ENCODE measurements around the gene ANXA2. TPM values are rescaled to one million over a fixed set of nuclear protein-coding genes. Genes with fewer than 3 reads are reported as not detected.
A peak's percentile ranks its signal among the peaks of the same experiment; 100 is the strongest.

The ANXA2 gene
- total RNA-seq, 1 experiment from 2014 or later = 1,038 TPM

DNA sequence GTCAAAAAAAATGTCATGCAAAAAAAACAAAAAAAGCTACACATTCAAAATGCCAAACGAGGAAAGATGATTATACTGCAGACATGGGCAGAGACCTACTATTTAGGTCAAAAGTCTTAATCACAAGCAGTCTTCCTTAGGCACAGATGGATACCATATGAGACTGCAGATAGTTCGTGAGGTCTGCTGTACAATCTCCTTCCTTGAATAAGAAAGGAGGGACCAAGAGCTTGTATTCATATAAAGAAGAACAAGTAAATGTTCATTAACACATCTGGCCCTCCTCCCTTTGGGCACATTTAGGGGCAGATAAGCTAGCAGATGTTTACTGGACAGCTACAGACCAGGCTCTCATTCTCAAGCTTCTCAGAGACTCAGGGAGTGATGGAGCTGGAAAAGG is 45.3 kb downstream of the ANXA2 start:
- peaks cover 89% of the 10 kb centered on the region for H3K36me3 ChIP-seq (ENCODE audit: insufficient read depth, low read length, poor library complexity, severe bottlenecking)
- ChIA-PET POLR2A (ENCODE audit: low non-redundant PET) (no interaction called here), CTCF (no interaction called here)
- no peak for TF ChIP-seq CTCF (conservative IDR thresholded peaks at IDR 0.05; ENCODE audit: low read depth, low read length)
- TF ChIP-seq EZH2 (IDR thresholded peaks at IDR 0.05; ENCODE audit: borderline replicate concordance, low read depth, low read length, poor library complexity, severe bottlenecking) = no peak
- no peaks in the 10 kb centered on the region for H3K9me3 ChIP-seq (ENCODE audit: low read depth, low read length, poor library complexity, severe bottlenecking)
- intact Hi-C loops (cut with micrococcal nuclease; ENCODE audit: unreplicated experiment) = no loop called here
- no peaks in the 10 kb centered on the region for H3K4me1 ChIP-seq (ENCODE audit: insufficient read depth, low read length, poor library complexity, severe bottlenecking)
- no peak for DNase-seq (ENCODE audit: low spot score)
- H3K27ac ChIP-seq (ENCODE audit: low read depth, low read length, poor library complexity, severe bottlenecking) = no peak overlapping the region
- no TSS peak for BruUV-seq (replicated peaks)
- H3K4me3 ChIP-seq (ENCODE audit: low read depth, low read length, poor library complexity, severe bottlenecking) = no peak overlapping the region
- no peaks in the 10 kb centered on the region for H3K27me3 ChIP-seq (replicated peaks; ENCODE audit: insufficient read depth, low read depth, low read length, poor library complexity)

GRCh38 chr15:60351066-60351465 is 46.7 kb downstream of the ANXA2 start:
- BruUV-seq (replicated peaks) = no TSS peak
- Histone ChIP-seq H3K36me3 (ENCODE audit: insufficient read depth, low read length, poor library complexity, severe bottlenecking) (peaks cover 90% of the 10 kb centered on the region), H3K9me3 (ENCODE audit: low read depth, low read length, poor library complexity, severe bottlenecking) (no peaks in the 10 kb centered on the region), H3K27ac (ENCODE audit: low read depth, low read length, poor library complexity, severe bottlenecking) (no peak overlapping the region), H3K27me3 (replicated peaks; ENCODE audit: insufficient read depth, low read depth, low read length, poor library complexity) (no peaks in the 10 kb centered on the region), H3K4me1 (ENCODE audit: insufficient read depth, low read length, poor library complexity, severe bottlenecking) (no peaks in the 10 kb centered on the region), H3K4me3 (ENCODE audit: low read depth, low read length, poor library complexity, severe bottlenecking) (no peak overlapping the region)
- no peak for DNase-seq (ENCODE audit: low spot score)
- intact Hi-C loops (cut with micrococcal nuclease; ENCODE audit: unreplicated experiment) = no loop called here
- TF ChIP-seq CTCF (conservative IDR thresholded peaks at IDR 0.05; ENCODE audit: low read depth, low read length) = no peak
- no peak for TF ChIP-seq EZH2 (IDR thresholded peaks at IDR 0.05; ENCODE audit: borderline replicate concordance, low read depth, low read length, poor library complexity, severe bottlenecking)
- ChIA-PET POLR2A (ENCODE audit: low non-redundant PET) (no interaction called here), CTCF (no interaction called here)

DNA sequence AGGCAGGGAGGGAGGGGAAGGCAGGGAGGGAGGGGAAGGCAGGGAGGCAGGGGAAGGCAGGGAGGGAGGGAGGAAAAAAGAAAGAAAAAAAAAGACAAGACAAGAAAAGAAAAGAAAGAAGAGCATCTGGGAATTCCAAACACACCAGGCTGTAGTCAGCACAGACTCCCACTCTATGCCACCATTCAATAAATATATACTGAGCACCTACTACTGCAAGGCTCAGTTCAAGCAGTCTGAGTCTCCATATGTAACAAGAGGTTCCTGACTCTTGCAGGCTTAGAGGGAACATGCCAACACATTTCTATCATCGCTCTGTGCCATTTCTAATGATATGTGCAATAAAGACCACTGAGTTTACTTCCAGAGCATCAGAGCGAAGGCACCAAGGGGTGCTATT is 47.7 kb downstream of the ANXA2 start:
- TF ChIP-seq EZH2 (IDR thresholded peaks at IDR 0.05; ENCODE audit: borderline replicate concordance, low read depth, low read length, poor library complexity, severe bottlenecking) (no peak), CTCF (conservative IDR thresholded peaks at IDR 0.05; ENCODE audit: low read depth, low read length) (no peak)
- no TSS peak for BruUV-seq (replicated peaks)
- Histone ChIP-seq H3K36me3 (ENCODE audit: insufficient read depth, low read length, poor library complexity, severe bottlenecking) (peaks cover 87% of the 10 kb centered on the region), H3K27ac (ENCODE audit: low read depth, low read length, poor library complexity, severe bottlenecking) (peak overlapping the region; percentile 29), H3K9me3 (ENCODE audit: low read depth, low read length, poor library complexity, severe bottlenecking) (no peaks in the 10 kb centered on the region), H3K27me3 (replicated peaks; ENCODE audit: insufficient read depth, low read depth, low read length, poor library complexity) (no peaks in the 10 kb centered on the region), H3K4me1 (ENCODE audit: insufficient read depth, low read length, poor library complexity, severe bottlenecking) (no peaks in the 10 kb centered on the region), H3K4me3 (ENCODE audit: low read depth, low read length, poor library complexity, severe bottlenecking) (no peak overlapping the region)
- no peak for DNase-seq (ENCODE audit: low spot score)
- ChIA-PET POLR2A (ENCODE audit: low non-redundant PET) (no interaction called here), CTCF (no interaction called here)
- intact Hi-C loops (cut with micrococcal nuclease; ENCODE audit: unreplicated experiment) = no loop called here

Data from A673 (cell line).